ENCODE measurements around the gene OR8D1. TPM values are rescaled to one million over a fixed set of nuclear protein-coding genes. Genes with fewer than 3 reads are reported as not detected.

OR8D1 gene
- total RNA-seq, 5 donors from 2014 or later (not counting 1 experiment from before 2014, with no cell fraction given): not detected

Other genes with a start within 250 kb of the OR8D1 start
- 10 to 100 TPM in 1 of 5 donors, 1 to 10 TPM in 4; 5.6 to 10.0 (median 7.6) TPM for gene VWA5A, start 198.5 kb downstream of the OR8D1 start, total RNA-seq
- gene OR10D3, start 130.6 kb downstream of the OR8D1 start, total RNA-seq: not detected
- not detected for gene OR8G1, start 72.9 kb downstream of the OR8D1 start, total RNA-seq
- gene OR8G5, start 57.6 kb downstream of the OR8D1 start, total RNA-seq: not detected
- gene OR8D2, start 6.2 kb upstream of the OR8D1 start, total RNA-seq: not detected
- gene OR8B2, start 70.5 kb upstream of the OR8D1 start, total RNA-seq: not detected
- gene OR8B3, start 85.1 kb upstream of the OR8D1 start, total RNA-seq: not detected
- gene OR8B4, start 110.9 kb upstream of the OR8D1 start, total RNA-seq: not detected
- not detected for gene OR8B8, start 131.7 kb upstream of the OR8D1 start, total RNA-seq
- not detected for gene OR8B12, start 229.7 kb upstream of the OR8D1 start, total RNA-seq

All from T-cell (primary cell).